HG03575 (cell line): ENCODE results near the gene RPTOR.
"Not testable (repeated sequence)": the region's sequence is repeated elsewhere in the genome, so short reads cannot be mapped to it uniquely, and the experiment has no call there.

Experiments used
- ATAC-seq: cut with Tn5 transposase; IDR thresholded peaks from one replicate; pipeline ENCODE4 v1.9.1; 2021; ENCODE audit not compliant: unreplicated experiment, insufficient number of reproducible peaks, low FRiP score; ENCODE audit errors: extremely low read depth

RPTOR gene

DNA sequence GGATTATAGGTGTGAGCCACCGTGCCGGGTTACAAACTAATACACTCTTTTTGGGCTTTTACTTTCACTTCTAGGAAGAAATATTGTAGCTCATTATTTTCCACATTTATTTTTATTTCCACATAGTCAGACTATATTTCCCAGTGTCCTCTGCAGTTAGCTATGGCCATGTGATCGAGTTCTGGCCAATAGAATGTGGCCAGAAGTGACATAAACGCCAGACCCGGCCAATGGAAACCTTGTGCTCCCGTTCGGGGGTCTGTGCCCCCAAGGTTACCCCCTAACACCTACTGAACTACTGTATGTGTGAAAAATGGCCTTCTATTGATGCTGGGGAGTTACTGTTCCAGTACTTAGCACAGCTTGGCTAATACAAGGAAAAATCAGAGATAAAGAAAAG lies 13.2 kb upstream of the RPTOR start:
- ATAC-seq, result no peak

GRCh38 chr17:80537386-80537785 lies 7.3 kb upstream of the RPTOR start:
- not testable (repeated sequence) for ATAC-seq

DNA sequence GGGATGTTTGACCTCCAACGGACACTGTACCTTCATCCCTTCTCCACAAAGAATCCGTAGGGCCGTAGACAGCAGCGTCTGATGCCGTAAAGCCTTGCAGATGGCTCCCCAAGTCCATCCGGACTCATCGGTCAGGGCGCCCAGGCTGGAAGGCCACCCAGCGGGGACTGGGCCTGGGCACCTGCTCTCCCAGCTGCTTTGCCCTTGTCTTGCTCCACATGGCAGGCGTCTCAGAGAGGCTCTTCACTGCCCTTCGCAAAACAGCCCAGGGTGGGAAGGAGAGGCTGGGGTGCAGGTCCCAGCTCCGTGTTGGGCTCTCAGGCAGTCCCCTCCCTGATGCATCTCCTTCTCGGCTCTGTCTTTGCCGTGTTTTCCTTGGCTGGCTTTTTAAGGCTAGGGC lies 6.2 kb upstream of the RPTOR start:
- no peak for ATAC-seq

DNA sequence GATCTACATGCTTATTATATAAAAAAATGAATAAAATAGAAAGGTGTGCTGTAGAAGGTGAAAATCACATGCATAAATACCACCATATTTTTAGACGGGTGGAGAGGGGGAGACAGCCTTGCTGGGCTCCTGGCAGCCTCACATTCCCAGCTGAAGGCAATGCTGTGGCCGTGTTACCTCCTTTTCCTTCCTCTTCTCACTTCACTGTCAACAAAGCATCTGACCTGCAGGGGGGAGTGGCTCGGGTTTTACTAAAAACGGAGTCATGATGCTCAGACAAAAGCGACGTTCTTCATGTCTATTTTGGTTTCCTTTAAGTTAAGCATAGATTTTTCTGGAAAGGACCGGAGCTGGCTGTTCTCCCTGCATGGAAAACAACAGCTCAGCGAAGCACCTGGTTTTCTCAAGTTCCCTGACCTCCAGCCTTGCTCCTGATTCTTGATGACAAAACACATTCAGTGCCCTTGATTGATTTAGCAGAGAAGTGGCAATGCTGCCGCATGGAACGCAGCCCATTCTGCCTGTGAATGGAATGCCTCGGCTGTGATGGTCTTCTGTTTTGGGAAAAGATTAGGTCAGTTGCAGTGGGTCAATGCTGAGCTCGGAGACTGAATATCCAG lies 5.5 kb upstream of the RPTOR start:
- no peak for ATAC-seq

DNA sequence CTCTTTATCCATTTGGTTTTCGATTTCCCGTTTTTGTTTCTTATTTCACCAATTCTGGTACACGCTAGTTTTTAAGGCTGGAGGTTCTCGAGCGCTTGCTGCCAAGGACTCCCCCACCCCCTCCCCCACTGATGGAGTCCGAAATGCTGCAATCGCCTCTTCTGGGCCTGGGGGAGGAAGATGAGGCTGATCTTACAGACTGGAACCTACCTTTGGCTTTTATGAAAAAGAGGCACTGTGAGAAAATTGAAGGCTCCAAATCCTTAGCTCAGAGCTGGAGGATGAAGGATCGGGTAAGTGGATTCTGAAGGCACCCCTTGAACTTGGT lies 825 bp downstream of the RPTOR start:
- no peak for ATAC-seq

DNA sequence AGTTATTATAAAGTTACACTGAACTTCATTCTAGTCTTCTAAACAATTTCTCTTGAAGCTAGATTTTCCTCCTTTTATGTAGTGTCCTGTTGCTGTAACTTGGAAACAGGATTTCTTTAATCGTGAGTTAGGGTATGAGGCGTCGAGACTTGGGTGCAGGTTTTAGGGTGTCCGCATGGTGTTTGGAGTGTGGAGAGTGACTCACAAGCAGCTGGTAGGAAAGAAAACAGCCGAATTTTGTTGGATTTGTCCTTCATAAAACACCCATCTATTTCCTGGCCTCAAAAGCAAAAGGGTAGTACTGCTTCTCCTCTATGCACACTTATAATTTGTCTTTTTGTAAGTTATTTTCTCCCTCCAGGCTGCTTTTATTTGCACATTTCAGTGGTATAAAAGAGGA lies 1.6 kb downstream of the RPTOR start:
- ATAC-seq, result no peak

DNA sequence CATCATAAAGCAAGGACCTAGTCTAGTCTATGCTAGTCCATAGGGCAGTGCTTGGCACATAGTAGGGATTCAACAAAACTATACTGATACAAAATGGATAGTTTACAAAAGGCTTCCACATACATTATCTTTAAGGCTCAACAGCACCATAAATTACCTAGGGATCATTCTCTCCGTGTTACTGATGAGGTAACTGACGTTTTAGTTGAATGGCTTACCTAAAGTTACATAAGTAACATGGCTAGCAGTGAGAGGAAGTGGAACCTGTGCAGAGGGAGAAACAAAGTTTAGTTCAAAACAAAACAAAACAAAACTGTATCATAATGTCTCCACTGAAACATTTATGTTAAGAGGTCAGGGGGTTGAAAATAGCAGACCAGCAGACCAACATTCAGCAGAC lies 7.9 kb downstream of the RPTOR start:
- no peak for ATAC-seq

- ATAC-seq, result no peak
These were observed 10.6 kb downstream of the RPTOR start for GRCh38 chr17:80555266-80555665.

GRCh38 chr17:80558046-80558445 lies 13.4 kb downstream of the RPTOR start:
- no peak for ATAC-seq

DNA sequence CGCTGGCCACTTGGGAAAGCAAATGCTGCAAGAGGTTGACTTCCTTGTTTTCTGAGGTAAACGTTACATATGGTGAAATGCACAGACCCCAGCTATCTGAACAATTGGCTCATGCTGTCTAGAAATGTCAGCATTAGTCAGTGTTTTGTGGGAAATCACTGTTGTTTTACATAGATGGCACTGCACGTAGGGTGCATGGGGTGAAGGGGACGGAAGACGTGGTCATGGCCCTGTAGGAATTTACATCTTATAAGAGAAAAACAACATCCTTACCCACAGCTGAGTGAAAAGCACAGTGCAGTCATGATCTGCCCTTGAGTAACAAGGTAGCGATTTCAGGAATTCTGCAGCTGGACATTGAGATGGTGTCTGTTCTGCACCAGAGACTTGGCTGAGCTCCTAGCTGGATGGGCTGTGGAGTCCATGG lies 15.2 kb downstream of the RPTOR start:
- no peak for ATAC-seq

DNA sequence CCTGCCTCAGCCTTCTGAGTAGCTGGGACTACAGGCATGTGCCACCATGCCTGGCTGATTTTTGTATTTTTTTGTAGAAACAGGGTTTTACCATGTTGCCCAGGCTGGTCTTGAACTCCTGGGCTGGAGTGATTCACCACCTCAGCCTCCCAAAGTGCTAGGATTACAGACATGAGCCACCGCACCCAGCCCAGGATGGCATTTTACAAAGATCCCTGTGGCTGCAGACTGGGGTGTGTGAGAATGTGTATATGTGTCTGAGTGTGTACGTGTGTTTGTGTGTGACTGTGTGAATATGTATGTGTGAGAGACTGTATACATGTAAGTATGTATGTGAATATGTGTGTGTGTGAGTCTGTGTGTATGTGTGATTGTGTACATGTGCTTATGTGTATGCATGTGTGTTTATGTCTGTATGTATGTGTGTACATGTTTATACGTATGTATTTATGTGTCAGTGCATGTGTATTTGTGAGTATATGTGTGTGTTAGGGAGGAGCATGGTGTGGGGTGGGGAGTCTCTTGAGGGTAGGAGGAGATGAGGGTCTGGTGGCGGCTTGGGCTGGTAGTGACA lies 17.0 kb downstream of the RPTOR start:
- ATAC-seq, result no peak

DNA sequence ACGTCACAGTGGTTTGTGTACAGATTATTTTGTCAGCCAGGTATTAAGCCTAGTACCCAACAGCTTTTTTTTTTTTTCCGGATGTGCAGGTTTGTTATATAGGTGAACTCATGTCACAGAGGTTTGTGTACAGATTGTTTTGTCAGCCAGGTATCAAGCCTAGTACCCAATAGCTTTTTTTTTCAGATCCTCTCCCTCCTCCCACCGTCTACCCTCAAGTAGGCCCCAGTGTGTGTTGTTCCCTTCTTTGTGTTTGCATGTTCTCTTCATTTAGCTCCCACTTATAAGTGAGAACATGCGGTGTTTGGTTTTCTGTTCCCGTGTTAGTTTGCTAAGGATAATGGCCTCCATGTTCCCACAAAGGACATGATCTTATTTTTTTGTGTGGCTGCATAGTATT lies 19.9 kb downstream of the RPTOR start:
- ATAC-seq, result no peak

DNA sequence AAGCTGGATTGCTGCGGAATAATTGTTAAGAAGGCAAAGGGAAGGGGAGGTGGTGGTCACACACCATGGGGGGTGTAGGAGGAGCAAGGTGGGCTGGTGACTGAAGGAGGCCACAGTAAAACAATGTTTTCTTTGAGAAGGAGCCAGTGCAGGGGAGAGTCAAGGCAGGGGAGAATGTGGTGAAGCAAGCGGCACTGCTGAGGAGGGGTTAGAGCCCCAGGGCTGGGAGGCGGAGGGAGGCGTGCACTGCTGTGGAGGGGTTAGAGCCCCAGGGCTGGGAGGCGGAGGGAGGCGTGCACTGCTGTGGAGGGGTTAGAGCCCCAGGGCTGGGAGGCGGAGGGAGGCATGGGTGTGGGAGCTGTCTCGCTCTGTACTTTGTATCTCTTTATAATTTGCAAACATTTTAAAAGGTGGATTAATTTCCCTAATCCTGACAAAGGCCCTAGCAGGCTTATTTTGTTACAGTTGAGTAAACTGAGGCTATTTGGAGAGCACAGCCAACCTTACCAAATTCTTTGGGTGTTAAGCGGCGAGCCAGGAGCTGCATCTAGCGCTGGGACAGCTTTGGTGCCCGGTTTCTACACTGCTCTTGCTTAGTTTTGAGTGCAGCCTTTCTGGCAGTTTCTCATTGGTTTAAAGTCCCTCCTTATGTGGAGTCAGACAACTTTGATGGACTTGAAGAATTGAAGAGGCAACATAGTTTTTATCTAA lies 20.9 kb downstream of the RPTOR start:
- ATAC-seq, result no peak

DNA sequence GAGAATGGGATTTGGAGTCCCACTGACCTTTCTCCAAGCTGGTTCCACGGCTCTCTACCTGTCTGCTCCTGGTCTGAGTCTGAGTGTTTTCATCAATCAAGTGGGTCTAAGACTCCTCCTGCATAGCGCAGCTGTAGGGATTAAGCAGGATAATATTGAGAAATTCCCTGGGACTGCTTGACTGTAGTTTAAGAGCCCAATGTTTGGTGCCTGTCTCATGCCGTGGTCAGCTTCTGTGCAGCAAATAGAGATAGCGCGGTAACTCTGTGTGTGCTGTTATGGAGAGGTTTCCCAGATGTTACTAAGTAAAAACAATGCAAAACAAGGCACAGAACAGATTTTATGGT lies 21.4 kb downstream of the RPTOR start:
- ATAC-seq, result no peak

- no peak for ATAC-seq
These were observed 23.6 kb downstream of the RPTOR start for GRCh38 chr17:80568246-80568645.

DNA sequence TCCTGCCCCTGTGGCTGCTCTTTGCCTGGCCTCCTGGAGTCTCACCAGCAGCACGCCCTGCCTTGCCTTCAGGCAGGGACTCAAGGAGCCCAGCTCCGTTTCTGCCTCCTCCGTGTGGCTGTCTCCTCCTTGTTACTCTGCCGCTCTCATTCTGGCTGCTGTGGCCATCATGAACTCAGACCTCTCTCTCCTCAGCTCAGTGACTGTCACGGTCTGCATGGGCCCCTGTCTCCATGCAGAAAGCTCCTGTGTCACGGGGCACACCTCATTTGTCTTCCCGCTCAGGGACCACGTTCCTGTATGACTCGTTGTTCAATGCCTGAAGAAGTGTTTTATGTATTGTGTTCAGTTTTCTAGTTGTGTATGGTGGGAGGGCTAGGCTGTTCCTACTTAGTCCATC lies 25.3 kb downstream of the RPTOR start:
- ATAC-seq, result no peak

DNA sequence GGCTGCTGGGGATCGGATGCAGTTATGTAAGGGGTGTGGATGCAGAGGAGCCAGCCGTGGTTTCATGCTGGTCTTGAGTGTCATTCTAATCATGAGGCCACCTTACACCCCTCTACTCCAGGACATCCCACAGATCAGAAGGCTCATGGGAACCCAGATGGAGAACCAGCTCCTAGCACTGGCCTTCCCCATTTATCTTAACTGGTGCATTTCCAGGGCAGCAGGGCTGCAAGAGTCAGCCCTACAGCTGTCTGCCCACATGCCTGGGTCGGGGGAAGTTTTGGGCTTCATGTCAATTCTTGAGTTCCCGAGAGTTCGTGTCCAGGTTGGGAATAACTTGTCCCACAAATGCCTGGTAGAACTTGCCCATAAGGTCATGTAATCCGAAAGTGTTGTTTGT lies 29.1 kb downstream of the RPTOR start:
- no peak for ATAC-seq

GRCh38 chr17:80574496-80574895 lies 29.9 kb downstream of the RPTOR start:
- no peak for ATAC-seq

- ATAC-seq, result no peak
These were observed 30.6 kb downstream of the RPTOR start for GRCh38 chr17:80575057-80575875.
